Nephron (organoid): Measurements from ENCODE around the gene SETDB1.

Experiments
- H3K27ac Mint-ChIP-seq, 3 experiments: 2 replicates each; pipeline ENCODE4 v1.8.0; 2020; ENCODE audit warnings: mixed read lengths in 3 of 3, mild to moderate bottlenecking in 2 of 3, moderate library complexity in 1 of 3
- H3K27me3 Mint-ChIP-seq: 2 replicates; pipeline ENCODE4 v1.8.0; 2021; ENCODE audit warnings: low read depth, mild to moderate bottlenecking, moderate library complexity, mixed read lengths
- H3K36me3 Mint-ChIP-seq: 2 replicates; pipeline ENCODE4 v1.8.0; 2020; ENCODE audit warnings: low read depth, mixed read lengths
- H3K4me1 Mint-ChIP-seq: 2 replicates; pipeline ENCODE4 v1.8.0; 2020; ENCODE audit warnings: mixed read lengths
- H3K4me3 Mint-ChIP-seq, 3 experiments: 2 replicates each; pipeline ENCODE4 v1.8.0; 2020; ENCODE audit warnings: mild to moderate bottlenecking in 3 of 3, mixed read lengths in 3 of 3, moderate library complexity in 2 of 3
- H3K9me3 Mint-ChIP-seq: 2 replicates; pipeline ENCODE4 v1.8.0; 2020; ENCODE audit warnings: mixed read lengths
- CTCF ChIP-seq, 3 experiments: fragments of 200-600 bp; sonication (generic); IDR thresholded peaks; one replicate each; pipeline ENCODE4 v1.5.0; 2021; ENCODE audit warnings: antibody characterized with exemption in 3 of 3; ENCODE audit not compliant: unreplicated experiment in 3 of 3

The SETDB1 gene

GRCh38 chr1:150981805-150982712, 55.9 kb downstream of the SETDB1 start, which contains the start of gene ANXA9:
Gene ANXA9, plus strand, starts transcription at chr1:150982292. Its CDS starts 814 bp downstream, at chr1:150983106.
- no peak for TF ChIP-seq CTCF (IDR thresholded peaks at IDR 0.05; ENCODE audit: unreplicated experiment in 3 of 3)
- H3K4me1 Mint-ChIP-seq, result peaks cover 20% of the 10 kb centered on the region
- no peak within 1 kb of the TSS for H3K4me3 Mint-ChIP-seq
- no peaks in the 10 kb centered on the region for H3K36me3 Mint-ChIP-seq
- peaks cover 12% of the 10 kb centered on the region for H3K27me3 Mint-ChIP-seq
- H3K27ac Mint-ChIP-seq, result peak within 1 kb of the TSS in 2 of 3 experiments; percentile 60 to 88
- H3K9me3 Mint-ChIP-seq, result no peaks in the 10 kb centered on the region

- H3K9me3 Mint-ChIP-seq, result no peaks in the 10 kb centered on the region
- peak overlapping the region in 1 of 3 experiments; percentile 33 for H3K27ac Mint-ChIP-seq
- H3K36me3 Mint-ChIP-seq, result no peaks in the 10 kb centered on the region
- no peak overlapping the region for H3K4me3 Mint-ChIP-seq
- TF ChIP-seq CTCF (IDR thresholded peaks at IDR 0.05; ENCODE audit: unreplicated experiment in 3 of 3), result no peak
- H3K4me1 Mint-ChIP-seq, result peaks cover 14% of the 10 kb centered on the region
- peaks cover 4% of the 10 kb centered on the region for H3K27me3 Mint-ChIP-seq
Observed at GRCh38 chr1:150985179-150985825, 59.1 kb downstream of the SETDB1 start.

DNA sequence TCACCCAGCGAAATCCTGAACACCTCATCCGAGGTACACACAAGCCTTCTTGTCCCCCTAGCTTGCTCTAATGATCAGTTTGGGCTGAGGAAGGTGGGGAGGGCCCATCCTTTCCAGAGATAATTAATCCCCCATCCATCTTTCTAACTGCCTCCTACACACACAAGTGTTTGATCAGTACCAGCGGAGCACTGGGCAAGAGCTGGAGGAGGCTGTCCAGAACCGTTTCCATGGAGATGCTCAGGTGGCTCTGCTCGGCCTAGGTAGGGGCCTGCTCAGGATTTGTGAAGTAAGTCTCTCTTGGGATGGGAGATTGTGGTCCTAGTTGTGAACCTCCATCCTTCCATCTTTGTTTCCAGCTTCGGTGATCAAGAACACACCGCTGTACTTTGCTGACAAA, 61.8 kb downstream of the SETDB1 start:
- H3K4me3 Mint-ChIP-seq, result no peak overlapping the region
- H3K36me3 Mint-ChIP-seq, result no peaks in the 10 kb centered on the region
- H3K4me1 Mint-ChIP-seq, result no peaks in the 10 kb centered on the region
- no peaks in the 10 kb centered on the region for H3K9me3 Mint-ChIP-seq
- peaks cover 4% of the 10 kb centered on the region for H3K27me3 Mint-ChIP-seq
- no peak overlapping the region for H3K27ac Mint-ChIP-seq
- TF ChIP-seq CTCF (IDR thresholded peaks at IDR 0.05; ENCODE audit: unreplicated experiment in 3 of 3), result no peak

DNA sequence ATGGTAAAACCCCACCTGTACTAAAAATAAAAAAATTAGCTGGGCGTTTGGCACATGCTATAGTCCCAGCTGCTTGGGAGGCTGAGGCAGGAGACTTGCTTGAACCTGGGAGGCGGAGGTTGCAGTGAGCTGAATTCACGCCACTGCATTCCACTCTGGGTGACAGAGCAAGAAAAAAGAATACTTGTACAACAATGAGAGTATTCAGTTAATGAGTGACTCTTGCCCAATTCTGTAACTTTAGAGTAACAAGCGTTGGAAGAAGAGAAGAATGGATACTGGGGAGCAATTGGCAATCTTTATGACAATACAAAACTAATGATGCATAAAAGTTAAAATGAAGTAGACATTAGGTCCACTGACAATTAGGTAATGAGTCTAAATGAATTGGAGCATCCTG, 66.5 kb downstream of the SETDB1 start:
- no peak for TF ChIP-seq CTCF (IDR thresholded peaks at IDR 0.05; ENCODE audit: unreplicated experiment in 3 of 3)
- no peak overlapping the region for H3K4me3 Mint-ChIP-seq
- peaks cover 5% of the 10 kb centered on the region for H3K4me1 Mint-ChIP-seq
- peaks cover 10% of the 10 kb centered on the region for H3K36me3 Mint-ChIP-seq
- peak overlapping the region in 1 of 3 experiments; percentile 18 for H3K27ac Mint-ChIP-seq
- no peaks in the 10 kb centered on the region for H3K9me3 Mint-ChIP-seq
- H3K27me3 Mint-ChIP-seq, result no peaks in the 10 kb centered on the region

DNA sequence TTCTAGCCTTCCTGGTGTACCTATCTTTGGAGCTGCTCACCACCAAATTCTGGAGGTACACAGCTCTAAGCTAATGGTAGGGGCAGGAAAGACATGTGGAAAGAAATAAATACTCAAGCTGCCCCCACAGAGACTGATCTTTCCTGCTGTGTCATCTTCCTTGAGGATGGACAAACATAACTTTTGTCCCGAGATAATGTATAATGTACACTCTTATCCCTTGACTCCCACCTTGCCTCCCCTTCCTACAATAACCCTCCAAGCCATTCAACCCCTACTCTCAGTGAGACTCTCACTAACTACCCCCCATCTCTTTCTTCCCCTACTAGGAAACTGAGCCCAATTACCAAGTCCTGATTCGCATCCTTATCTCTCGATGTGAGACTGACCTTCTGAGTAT, 68.1 kb downstream of the SETDB1 start:
- TF ChIP-seq CTCF (IDR thresholded peaks at IDR 0.05; ENCODE audit: unreplicated experiment in 3 of 3), result no peak
- no peaks in the 10 kb centered on the region for H3K9me3 Mint-ChIP-seq
- peaks cover 5% of the 10 kb centered on the region for H3K4me1 Mint-ChIP-seq
- H3K27me3 Mint-ChIP-seq, result no peaks in the 10 kb centered on the region
- H3K36me3 Mint-ChIP-seq, result peaks cover 21% of the 10 kb centered on the region
- no peak overlapping the region for H3K27ac Mint-ChIP-seq
- H3K4me3 Mint-ChIP-seq, result no peak overlapping the region
